HK-2 (cell line): ENCODE measurements around the gene FAM117B.

Experiments
- DNase-seq: peaks from one replicate; pipeline ENCODE4 v3.0.0-alpha.2; 2018; ENCODE audit not compliant: unreplicated experiment

FAM117B gene

DNA sequence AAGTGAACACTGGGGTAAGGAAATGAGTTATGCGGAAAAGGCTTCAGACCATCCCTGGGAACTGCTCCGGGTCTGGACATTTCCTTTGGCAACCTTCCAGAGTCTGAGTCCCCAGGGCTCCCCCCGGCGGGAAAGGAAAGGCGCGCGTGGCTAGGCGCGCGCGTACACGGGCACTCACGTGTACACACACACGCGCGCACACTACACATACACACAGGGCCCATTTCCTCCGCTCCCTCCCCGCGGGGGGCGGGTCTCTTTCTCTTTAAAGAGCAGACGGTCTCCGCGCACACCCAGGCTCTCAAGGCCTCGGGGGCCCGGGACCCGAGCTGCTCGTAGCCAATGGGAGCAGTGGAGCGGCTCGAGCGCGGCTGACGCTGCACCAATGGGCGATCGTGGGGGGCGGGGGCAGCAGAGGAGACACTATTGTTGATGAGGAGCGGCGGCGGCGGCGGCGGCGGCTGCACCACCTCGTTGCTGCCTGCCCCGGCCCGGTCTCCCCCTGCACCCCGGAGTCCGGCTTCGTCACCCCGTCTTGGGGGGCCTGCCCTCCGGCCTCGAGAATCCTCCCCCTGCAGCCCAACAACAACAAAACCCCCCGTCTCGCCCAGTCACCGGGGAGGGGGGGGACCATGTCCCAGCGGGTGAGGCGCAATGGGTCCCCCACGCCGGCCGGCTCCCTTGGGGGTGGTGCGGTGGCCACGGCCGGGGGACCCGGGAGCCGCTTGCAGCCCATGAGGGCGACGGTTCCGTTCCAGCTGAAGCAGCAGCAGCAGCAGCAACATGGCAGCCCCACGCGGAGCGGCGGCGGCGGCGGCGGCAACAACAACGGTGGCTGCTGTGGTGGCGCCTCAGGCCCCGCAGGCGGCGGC is at the start of gene FAM117B:
Gene FAM117B (plus strand): TSS at position 414 of the 872 bp plus-strand sequence. CDS start 219 bp downstream, at position 633.
- peak; percentile 98 for DNase-seq

DNA sequence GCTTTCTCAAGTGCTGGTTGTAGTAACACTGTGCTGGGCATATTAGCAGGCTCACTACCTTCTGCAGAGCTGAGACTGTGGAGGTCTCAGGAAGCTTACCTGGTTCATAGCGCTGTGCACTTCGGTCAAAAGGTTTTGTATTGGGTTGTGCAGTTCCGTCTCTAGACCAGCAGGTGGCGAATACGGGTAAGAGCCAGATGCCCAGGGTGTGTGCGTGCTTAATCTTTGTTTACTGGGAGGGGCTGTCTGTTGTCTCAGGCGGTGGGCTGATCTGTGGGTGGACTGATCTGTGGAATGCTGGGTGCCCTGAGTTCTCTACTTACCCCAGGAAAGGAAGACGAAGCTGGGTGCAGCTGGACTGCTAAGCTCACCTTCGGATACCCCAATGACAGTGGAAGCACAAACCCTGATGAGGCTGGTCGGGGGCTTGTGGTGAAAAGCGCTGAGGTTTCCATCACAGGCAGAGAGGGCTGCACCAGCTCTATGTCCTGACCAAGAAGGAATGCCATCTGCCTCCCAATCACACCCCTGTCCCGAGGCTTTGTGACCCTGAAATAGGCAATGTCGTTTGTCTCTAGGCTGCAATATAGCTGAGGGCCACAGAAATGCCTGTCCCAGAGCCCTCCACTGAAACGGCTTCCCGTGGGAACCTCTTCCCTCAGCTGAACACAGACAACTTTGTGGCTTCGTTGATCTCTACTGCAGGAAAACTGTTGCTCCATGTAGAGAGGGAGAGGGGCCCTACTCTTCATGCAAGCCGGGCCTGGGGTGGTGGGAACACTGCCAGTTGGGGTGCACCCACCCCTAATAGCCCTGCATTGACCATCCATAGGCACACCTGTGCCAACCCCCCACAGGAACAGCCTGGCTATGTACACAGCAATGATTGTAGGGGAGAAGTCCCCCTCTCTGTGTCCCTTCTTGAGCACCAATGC is 45.9 kb upstream of the FAM117B start:
- peak; percentile 61 for DNase-seq

GRCh38 chr2:202589582-202589949 is 45.2 kb upstream of the FAM117B start:
- no peak for DNase-seq

DNA sequence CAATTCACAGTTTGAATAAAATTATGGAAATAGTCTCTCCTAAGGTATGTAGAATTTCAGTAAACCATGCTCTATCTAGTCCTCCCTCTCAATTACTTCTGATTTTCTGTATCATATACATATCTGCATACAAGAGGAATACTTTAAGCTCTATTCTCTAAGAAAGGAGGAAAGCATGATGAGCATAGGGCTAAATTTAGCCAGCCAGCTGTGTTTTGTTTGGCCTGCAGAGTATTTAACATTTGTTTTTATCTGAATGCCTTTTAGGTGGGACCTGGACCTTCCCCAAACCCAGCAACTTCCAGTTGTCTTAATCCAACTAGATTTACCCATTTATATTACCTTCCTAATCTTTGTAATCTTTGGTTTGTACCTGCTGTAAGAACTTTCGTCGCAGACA is 42.2 kb upstream of the FAM117B start:
- no peak for DNase-seq

GRCh38 chr2:202599105-202599504 is 35.7 kb upstream of the FAM117B start:
- DNase-seq, result no peak

GRCh38 chr2:202599911-202600310 is 34.9 kb upstream of the FAM117B start:
- DNase-seq, result no peak

- no peak for DNase-seq
Observed at GRCh38 chr2:202604699-202605098, 30.1 kb upstream of the FAM117B start.

GRCh38 chr2:202605174-202605573 is 29.6 kb upstream of the FAM117B start:
- no peak for DNase-seq

DNA sequence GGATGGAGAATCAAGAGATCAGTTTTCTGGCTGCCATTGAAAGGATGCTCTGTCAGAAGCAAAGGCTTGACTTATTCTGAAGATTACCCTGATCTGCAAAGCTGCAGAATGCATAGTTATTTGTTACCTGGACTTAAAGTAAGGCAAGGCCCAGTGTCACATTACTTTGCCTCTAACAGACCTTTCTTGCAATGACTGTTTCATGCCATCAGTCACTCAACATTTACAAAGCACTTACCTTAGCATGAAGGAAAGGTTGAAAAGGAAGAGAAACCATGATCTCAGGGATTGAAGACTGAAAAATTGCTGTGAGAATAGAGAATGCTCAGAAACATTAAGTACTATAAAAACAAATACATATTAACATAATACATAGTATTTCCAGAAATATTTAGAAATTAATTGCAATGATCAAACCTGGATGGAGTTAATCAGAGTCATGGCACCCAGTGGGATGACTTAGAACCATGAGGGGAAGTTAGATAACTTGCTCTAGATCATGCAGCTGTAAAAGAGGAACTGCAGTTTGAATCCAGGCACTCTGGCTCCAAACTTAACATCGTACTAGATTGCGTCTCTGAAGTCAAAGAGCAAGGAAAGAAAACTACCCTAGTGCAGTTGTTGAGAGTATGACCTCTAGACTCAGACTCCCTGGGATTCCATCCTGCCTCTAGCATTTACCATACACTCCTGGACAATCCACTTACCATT is 26.5 kb upstream of the FAM117B start:
- DNase-seq, result no peak

DNA sequence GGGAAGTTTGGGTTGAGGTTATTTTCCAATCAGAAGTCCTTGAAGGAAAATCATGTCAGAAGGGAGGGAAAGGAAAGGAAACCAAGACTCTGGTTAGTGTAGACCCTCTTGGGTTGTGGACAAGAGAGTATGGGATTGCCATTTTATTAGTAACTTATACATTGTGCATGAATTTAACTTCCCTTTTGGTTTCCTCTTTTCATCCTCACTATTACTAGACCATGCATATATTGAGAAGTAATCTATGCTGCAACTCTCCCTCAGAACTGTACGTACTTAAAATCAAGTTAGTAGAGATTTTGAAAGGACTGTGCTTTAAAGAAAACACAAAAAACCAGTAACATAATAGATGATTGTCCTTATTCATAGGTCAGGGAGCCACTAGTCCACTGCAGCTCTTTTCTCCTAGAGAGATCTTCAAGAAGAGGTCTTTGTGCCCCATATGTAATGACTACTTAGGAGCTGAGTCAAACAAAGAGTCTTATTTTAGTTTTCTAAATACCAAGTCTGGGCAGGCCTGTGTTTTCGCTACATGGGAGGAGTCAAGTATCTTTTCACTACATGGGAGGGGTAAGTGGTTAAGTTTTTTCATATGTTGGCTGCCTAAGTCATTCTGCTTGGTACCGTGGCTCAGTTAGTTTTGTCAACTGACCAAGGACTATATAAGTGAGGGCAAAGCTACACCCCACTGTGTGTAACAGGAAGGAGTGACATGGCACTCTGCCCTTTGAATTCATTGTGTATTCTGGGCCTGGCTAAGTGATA is 25.2 kb upstream of the FAM117B start:
- DNase-seq, result no peak

DNA sequence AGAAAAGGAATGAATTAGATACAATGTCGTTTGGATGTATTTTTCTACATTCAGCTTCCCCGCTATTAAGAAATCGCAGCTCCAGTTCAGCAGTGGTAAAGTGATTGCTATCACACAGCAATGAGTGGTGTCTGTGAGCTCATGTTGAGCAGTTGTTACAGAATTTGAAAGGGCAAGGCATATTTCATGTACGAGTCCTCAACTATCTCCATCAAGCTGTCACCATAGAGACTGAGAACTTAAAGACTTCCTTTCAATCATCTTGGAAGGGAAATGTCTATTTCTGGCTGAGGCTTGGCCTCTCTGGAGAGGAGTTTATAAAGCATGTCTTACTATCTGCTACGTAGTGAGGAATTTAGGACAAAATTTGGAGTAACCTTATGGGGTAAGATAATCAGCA is 24.4 kb upstream of the FAM117B start:
- no peak for DNase-seq

- DNase-seq, result no peak
Observed at GRCh38 chr2:202612145-202612544, 22.6 kb upstream of the FAM117B start.

- no peak for DNase-seq
Observed at GRCh38 chr2:202613479-202613878, 21.3 kb upstream of the FAM117B start.

DNA sequence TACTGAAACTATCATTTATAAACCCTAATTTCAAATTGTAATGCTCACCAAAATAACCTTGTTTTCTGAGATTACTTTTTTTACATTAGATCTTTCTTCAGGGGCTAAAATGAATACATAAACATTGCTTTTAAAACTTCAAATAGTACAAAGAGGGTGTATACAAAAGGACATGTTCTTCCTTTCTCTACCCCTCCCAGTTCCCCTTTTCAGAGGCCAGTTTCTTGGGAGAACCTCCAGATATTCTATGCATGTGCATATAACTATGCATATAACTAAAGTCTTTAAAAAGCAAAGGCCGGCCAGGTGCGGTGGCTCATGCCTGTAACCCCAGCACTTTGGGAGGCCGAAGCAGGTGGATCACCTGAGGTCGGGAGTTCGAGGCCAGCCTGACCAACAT is 10.6 kb upstream of the FAM117B start:
- no peak for DNase-seq

DNA sequence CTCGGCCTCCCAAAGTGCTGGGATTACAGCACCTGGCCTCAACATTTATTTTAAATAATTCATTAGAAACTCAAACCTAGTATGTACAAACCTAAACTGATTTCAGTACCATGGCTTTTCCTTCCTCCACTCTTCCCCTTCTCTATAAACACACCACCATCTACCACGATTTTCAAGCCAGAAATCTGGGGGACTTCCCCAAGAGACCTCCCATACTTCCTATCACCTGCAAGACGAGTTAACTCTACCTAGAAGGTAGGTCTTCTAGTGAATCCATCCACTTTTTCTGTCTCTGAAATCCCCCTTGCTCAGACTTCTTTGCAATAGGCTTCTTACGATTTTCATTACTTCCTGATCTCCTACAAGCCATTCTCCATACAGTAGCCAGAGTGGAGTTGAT is 7.7 kb upstream of the FAM117B start:
- no peak for DNase-seq

DNA sequence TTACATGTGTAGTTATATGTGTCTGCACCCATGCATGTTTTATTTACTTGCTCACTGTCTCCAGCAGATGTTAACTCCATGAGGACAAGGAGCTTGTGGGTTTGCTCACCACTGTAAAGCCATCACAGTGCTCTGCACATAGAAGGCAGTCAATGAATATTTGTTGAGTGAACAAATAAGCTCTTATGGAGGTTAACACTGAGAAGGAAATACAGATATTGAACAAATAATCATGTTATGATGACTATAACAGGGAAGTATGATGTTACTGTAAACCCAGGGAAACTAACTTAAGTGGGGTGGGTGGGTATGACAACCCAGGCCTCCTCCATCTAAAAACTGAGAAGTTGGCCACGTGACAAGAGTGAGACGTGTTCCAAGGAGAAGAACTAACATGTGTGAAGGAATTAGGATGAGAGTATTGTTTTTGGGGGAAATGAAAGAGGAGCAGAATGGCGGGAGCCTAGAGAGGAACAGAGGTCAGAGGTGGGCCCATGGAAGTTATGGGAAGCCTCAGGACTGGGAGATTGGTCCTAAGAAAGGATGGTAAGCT is 6.0 kb upstream of the FAM117B start:
- DNase-seq, result no peak

DNA sequence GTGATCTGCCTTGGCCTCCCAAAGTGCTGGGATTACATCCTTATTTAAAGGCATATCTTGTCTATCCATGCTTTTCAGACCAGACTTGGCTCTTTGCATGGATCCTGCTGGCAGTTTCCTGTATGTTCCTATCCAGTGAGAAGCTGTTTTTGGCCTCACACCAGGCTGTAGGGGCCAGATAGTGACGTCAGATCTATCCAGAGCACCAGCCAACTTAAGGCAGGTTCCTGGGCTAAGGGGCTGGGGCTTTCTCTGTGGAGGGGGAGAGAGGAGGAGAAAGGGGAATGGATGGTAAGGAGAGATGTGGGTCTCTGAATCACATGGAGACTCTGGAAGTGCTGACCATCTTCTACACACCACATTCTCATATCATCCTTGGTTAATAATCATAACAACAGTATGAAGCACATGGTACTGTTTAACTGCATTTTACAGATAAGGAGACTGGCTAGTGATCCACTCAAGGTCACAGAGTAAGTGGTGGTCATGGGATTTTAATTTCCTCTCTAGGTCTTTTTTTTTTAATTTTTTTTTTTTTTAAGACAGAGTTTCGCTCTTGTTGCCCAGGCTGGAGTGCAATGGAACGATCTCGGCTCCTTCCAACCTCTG is 2.0 kb upstream of the FAM117B start:
- no peak for DNase-seq

- no peak for DNase-seq
Observed at GRCh38 chr2:202633470-202633869, 1.3 kb upstream of the FAM117B start.

DNA sequence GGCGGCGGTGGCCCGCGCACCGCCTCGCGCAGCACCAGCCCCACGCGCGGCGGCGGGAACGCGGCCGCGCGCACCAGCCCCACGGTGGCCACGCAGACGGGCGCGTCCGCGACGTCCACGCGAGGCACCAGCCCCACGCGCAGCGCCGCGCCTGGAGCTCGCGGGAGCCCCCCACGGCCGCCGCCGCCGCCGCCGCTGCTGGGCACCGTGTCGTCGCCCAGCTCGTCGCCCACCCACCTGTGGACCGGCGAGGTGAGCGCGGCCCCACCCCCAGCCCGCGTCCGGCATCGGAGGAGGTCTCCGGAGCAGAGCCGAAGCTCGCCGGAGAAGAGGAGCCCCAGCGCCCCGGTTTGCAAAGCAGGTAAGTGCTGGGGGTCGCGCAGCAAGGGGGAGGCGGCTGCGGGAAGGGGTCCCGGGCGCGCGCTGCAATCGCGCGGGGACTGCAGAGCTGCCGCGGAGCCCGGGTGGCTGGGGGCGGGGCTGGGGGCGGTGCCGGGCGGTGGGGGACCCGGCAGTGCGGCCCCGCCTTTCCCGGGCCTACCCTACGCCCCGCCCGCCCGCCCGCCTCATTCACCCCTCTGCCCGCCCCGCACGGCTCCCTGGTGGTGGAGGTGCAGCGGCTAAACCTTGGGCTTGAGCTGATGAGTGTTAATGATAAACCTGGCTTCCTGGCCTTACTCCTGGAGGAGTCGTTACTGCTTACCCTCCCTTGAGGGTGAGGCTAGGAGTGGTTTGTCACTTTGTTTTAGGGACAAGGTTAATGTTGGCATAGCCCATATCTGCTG is 851 bp downstream of the FAM117B start:
- DNase-seq, result peak; percentile 90

DNA sequence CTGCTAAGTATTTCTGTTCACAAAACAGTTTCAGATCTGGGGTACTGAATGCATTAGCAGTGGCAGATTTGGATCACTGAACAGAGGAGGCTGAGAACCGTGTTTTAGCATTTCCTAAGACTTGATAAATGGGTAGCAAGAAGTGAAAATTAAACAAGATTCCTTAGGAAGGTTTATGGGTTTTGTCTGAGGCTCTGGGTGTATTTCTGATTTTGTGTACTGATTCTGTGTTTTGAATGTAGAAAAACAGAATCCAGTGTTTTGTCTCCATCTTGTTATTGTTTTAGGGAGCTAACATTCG is 1.4 kb downstream of the FAM117B start:
- DNase-seq, result no peak
